Ishikawa (cell line): ENCODE data around the gene CFLAR.

ENCODE experiments used
- CEBPB ChIP-seq: IDR thresholded peaks from 2 replicates; pipeline ENCODE4 v1.6.1; 2012
- CREB1 ChIP-seq: IDR thresholded peaks from 2 replicates; pipeline ENCODE4 v1.6.1; 2012; ENCODE audit warnings: low read depth
- EGR1 ChIP-seq: IDR thresholded peaks from 2 replicates; pipeline ENCODE4 v1.6.1; 2012
- EP300 ChIP-seq: IDR thresholded peaks from 2 replicates; pipeline ENCODE4 v1.6.1; 2012; ENCODE audit warnings: borderline replicate concordance
- FOXM1 ChIP-seq: IDR thresholded peaks from 2 replicates; pipeline ENCODE4 v1.6.1; 2012; ENCODE audit warnings: low read depth, borderline replicate concordance
- NFIC ChIP-seq: IDR thresholded peaks from 2 replicates; pipeline ENCODE4 v1.6.1; 2012
- RAD21 ChIP-seq: IDR thresholded peaks from 2 replicates; pipeline ENCODE4 v1.6.1; 2012; ENCODE audit warnings: low read depth
- TAF1 ChIP-seq: IDR thresholded peaks from 2 replicates; pipeline ENCODE4 v1.6.1; 2012; ENCODE audit warnings: low read depth, mild to moderate bottlenecking
- TCF12 ChIP-seq: IDR thresholded peaks from 2 replicates; pipeline ENCODE4 v1.6.1; 2012; ENCODE audit warnings: low read depth
- TEAD4 ChIP-seq: IDR thresholded peaks from 2 replicates; pipeline ENCODE4 v1.6.1; 2012
- YY1 ChIP-seq: IDR thresholded peaks from 2 replicates; pipeline ENCODE4 v1.6.1; 2012; ENCODE audit warnings: low read depth
- ZBTB7A ChIP-seq: IDR thresholded peaks from 2 replicates; pipeline ENCODE4 v1.6.1; 2012; ENCODE audit warnings: low read depth
- TF ChIP-seq, protein P1 (sequence below): IDR thresholded peaks from 2 replicates; pipeline ENCODE4 v1.6.1; 2012
- TF ChIP-seq, protein P2 (sequence below): IDR thresholded peaks from 2 replicates; pipeline ENCODE4 v1.6.1; 2012; ENCODE audit warnings: low read depth, mild to moderate bottlenecking
- TF ChIP-seq, protein P3 (sequence below): IDR thresholded peaks from 2 replicates; pipeline ENCODE4 v1.6.1; 2012

CFLAR gene

DNA sequence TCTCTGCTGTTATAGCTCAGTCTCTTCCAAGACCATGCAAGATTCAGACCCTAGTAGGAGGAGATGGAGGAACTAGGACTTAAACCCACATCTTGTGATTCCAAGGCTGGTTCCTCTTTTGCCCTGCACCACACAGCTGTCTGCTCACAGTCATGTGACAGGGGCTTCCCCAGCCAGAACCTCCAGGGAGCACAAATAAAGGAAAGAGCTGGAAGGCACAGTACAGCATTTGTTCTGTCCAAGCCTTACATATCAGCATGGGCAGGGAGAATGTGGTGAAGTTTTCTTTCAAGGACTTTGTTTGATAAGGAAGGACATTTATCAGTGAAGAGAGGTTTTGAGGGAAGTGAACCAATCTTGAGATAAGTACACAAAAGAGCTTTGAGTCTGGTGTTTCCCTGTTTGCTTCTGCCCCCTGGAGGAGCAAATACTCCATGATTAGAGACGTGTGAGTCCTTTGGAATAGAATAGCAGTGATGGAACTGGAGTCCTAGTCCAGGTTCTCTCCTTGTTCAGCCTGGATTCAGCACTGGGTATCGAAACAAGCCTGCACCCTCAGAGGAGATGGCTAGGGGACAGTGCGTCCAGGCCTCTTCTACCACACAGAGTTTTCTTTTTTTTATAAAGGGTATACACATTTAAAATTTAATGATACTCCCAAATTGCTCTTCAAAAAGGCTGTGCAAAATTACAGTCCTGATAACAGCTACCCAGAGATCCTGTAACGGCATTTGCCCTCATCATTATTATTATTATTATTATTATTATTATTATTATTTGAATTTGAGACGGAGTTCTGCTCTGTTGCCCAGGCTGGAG lies 42.4 kb downstream of the CFLAR start:
- TF ChIP-seq EGR1 = no peak
- no peak for TF ChIP-seq CREB1
- TF ChIP-seq FOXM1 = no peak
- no peak for TF ChIP-seq NFIC
- TF ChIP-seq, protein P1, sequence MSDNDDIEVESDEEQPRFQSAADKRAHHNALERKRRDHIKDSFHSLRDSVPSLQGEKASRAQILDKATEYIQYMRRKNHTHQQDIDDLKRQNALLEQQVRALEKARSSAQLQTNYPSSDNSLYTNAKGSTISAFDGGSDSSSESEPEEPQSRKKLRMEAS = no peak
- no peak for TF ChIP-seq CEBPB
- no peak for TF ChIP-seq TAF1
- TF ChIP-seq TCF12 = no peak
- TF ChIP-seq, protein P2, sequence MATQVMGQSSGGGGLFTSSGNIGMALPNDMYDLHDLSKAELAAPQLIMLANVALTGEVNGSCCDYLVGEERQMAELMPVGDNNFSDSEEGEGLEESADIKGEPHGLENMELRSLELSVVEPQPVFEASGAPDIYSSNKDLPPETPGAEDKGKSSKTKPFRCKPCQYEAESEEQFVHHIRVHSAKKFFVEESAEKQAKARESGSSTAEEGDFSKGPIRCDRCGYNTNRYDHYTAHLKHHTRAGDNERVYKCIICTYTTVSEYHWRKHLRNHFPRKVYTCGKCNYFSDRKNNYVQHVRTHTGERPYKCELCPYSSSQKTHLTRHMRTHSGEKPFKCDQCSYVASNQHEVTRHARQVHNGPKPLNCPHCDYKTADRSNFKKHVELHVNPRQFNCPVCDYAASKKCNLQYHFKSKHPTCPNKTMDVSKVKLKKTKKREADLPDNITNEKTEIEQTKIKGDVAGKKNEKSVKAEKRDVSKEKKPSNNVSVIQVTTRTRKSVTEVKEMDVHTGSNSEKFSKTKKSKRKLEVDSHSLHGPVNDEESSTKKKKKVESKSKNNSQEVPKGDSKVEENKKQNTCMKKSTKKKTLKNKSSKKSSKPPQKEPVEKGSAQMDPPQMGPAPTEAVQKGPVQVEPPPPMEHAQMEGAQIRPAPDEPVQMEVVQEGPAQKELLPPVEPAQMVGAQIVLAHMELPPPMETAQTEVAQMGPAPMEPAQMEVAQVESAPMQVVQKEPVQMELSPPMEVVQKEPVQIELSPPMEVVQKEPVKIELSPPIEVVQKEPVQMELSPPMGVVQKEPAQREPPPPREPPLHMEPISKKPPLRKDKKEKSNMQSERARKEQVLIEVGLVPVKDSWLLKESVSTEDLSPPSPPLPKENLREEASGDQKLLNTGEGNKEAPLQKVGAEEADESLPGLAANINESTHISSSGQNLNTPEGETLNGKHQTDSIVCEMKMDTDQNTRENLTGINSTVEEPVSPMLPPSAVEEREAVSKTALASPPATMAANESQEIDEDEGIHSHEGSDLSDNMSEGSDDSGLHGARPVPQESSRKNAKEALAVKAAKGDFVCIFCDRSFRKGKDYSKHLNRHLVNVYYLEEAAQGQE = no peak
- TF ChIP-seq TEAD4 = no peak
- TF ChIP-seq, protein P3, sequence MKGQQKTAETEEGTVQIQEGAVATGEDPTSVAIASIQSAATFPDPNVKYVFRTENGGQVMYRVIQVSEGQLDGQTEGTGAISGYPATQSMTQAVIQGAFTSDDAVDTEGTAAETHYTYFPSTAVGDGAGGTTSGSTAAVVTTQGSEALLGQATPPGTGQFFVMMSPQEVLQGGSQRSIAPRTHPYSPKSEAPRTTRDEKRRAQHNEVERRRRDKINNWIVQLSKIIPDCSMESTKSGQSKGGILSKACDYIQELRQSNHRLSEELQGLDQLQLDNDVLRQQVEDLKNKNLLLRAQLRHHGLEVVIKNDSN = peak; percentile 66
- no peak for TF ChIP-seq YY1
- TF ChIP-seq EP300 = no peak
- TF ChIP-seq RAD21 = peak; percentile 77
- TF ChIP-seq ZBTB7A = no peak

DNA sequence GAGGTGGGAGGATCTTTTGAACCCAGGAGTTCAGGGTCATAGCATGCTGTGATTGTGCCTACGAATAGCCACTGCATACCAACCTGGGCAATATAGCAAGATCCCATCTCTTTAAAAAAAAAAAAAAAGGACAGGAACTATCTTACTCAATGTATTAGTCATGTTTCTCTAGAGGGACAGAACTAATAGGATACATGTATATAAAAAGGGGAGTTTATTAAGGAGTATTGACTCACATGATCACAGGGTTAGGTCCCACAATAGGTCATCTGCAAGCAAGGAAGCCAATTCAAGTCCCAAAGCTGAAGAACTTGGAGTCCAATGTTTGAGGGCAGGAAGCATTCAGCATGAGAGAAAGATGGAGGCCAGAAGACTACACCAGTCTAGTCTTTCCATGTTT lies 48.2 kb downstream of the CFLAR start:
- TF ChIP-seq TCF12 (no peak), CEBPB (no peak), NFIC (no peak), TEAD4 (no peak), RAD21 (no peak), YY1 (no peak), TAF1 (no peak), EP300 (no peak), EGR1 (no peak), ZBTB7A (no peak), CREB1 (no peak), FOXM1 (no peak)
- TF ChIP-seq, protein P1 = no peak
- TF ChIP-seq, protein P2 = no peak
- TF ChIP-seq, protein P3 = no peak

DNA sequence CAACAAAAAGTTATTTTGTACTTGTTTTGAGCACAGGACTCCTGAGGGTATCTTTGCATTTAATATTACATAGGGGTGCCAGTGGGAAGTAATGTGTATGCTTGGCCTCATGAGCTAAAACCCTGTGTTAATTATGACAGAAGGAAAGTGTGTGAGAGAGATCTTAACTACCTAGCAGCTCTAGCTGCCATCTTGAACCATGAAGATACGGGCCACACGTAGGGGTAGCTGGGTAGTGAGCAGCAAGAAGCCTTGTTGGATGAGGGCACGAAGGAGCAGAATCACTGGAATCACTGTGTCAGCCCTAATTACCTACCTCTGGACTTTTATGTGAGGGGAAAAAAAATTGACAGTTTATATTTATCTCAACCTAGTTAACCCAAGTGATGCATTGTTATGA lies 51.6 kb downstream of the CFLAR start:
- TF ChIP-seq TCF12 (no peak), CEBPB (no peak), RAD21 (no peak), FOXM1 (no peak), NFIC (no peak), EGR1 (no peak)

DNA sequence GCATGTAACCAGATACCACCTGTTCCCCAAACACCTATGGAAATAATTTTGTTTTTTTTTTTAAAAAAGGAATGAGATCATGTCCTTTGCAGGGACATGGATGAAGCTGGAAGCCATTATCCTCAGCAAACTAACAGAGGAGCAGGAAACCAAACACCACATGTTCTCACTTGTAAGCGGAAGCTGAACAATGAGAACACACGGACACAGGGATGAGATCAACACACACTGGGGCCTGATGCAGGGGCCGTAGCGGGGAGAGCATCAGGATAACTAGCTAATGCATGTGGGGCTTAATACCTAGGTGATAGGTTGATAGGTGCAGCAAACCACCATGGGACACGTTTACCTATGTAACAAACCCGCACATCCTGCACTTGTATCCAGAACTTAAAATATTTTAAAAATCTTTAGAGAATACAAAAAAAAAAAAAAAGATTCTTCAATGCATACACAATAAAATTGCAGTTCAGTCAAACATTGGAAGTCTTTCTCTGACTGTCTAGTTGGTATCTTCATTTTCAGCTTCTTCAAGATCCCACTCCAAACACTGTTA lies 55.4 kb downstream of the CFLAR start:
- TF ChIP-seq ZBTB7A (no peak), RAD21 (no peak), FOXM1 (no peak), TEAD4 (no peak), TAF1 (no peak), EGR1 (no peak), CREB1 (no peak), TCF12 (no peak)
- TF ChIP-seq, protein P3 = no peak

DNA sequence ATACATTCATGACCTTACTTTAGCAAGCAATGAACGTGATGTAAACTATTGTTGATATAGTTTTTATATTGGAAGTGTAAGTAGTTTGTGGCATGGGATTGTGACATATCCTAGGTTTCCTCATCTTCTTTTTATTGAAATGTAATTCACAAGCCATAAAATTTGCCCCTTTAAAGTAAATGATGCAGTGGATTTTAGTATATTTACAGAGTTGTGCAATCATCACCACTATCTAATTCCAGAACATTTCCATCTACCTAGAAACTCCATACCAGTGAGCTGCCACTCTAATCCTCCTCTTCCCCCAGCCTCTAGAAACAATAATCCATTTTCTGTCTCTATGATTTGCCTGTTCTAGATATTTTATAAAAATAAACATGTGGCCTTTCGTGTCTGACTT lies 56.3 kb downstream of the CFLAR start:
- TF ChIP-seq TCF12 = no peak
